ENCODE data around the gene ZSWIM6. TPM values are rescaled to one million over a fixed set of nuclear protein-coding genes. Genes with fewer than 3 reads are reported as not detected.

The ZSWIM6 gene
- total and polyA plus RNA-seq, 2 of the 4 experiments (the other 2 are of a cell fraction), result 10.8 to 14.1 TPM

DNA sequence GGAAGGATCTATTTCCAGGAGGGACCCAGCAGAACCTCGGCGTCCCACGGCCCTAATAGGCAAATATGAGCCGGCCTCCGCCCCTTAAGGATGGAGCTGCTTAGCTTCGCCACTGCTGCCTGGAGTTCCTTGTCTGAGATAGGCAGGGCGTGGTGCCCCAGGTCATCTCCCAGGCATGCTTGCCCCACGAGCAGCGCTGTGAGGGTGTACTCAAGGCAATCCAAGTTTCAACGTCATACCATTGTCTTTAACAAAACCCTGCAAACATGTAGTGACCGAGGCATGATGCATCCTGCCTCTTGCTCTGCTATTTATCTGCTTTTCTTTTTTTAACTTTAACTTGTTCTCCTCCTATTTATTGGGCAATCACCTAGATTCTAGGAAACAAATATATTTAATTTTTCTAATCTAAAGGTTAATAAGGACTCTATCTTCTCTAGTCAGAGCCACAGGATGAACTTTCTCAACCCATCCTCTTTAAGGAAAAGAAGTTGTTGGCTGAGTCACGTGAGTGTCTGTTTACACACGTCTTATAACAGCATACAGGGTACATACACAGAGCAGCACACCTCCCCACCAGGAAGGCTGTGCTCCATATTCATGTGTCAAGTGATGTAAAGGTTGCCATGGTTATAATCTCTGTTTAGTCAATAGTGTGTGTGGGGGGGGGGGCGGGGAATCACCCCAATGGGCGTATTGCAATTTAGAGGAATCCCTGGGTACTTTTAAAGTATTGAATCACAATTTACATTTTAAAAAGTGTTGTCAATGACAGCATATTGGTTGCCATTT is 27.3 kb upstream of the ZSWIM6 start:
- in situ Hi-C loops (cut with MboI; ENCODE audit: low sequenced_read_pairs) (loop anchor here (25.0 kb wide), 1 partner anchor 617 kb away; no protein-coding TSS in a partner anchor), dilution Hi-C loops (cut with HindIII; ENCODE audit: low sequenced_read_pairs, unreplicated experiment) (no loop called here), intact Hi-C loops (cut with micrococcal nuclease) (loop anchor here (5.0 kb wide), 1 partner anchor 122 kb away; no protein-coding TSS in a partner anchor)
- Histone ChIP-seq H3K36me3 (ENCODE audit: control insufficient read depth, insufficient read depth, low read length) (no peaks in the 10 kb centered on the region), H3K4me3 (ENCODE audit: insufficient read depth, low read depth, low read length) (no peak overlapping the region), H2AFZ (replicated peaks; ENCODE audit: low read length, poor library complexity) (peak overlapping the region; percentile 84), H4K91ac (ENCODE audit: insufficient read depth, low read depth, low read length) (peak overlapping the region; percentile 76), H2BK5ac (ENCODE audit: low read depth, low read length, poor library complexity, severe bottlenecking) (peak overlapping the region; percentile 96), H3K4me2 (ENCODE audit: low read depth, low read length) (peak overlapping the region; percentile 29), H3K18ac (ENCODE audit: low read depth, low read length) (peak overlapping the region; percentile 89), H2BK20ac (ENCODE audit: low read depth, low read length) (peak overlapping the region; percentile 83), H3K56ac (ENCODE audit: extremely low read depth, insufficient read depth, low read length) (0 out of 2 replicates have a peak overlapping the region, but pooled peaks have one; percentile 22), H2AK5ac (ENCODE audit: low read depth, low read length) (peak overlapping the region; percentile 75), H4K8ac (ENCODE audit: low read depth in 2 of 2, low read length in 2 of 2) (peak overlapping the region; percentile 5 to 62), H3K14ac (replicated peaks; ENCODE audit: low read depth, low read length) (peak overlapping the region; percentile 83), H2BK120ac (ENCODE audit: low read depth, low read length) (peak overlapping the region; percentile 87), H3K79me1 (ENCODE audit: low read depth in 1 of 2, low read length in 2 of 2) (peaks cover 0 to 27% of the 10 kb centered on the region in 2 experiments; a peak in 2 of 4 replicates), H4K5ac (ENCODE audit: low read depth, low read length) (peak overlapping the region; percentile 78), H3K9me3 (ENCODE audit: control insufficient read depth, insufficient read depth, low read length) (no peaks in the 10 kb centered on the region), H2AK9ac (replicated peaks; ENCODE audit: low read depth, low read length, poor library complexity) (peak overlapping the region; percentile 29), H3K27me3 (ENCODE audit: control insufficient read depth, insufficient read depth, low read length) (no peaks in the 10 kb centered on the region), H3K9ac (ENCODE audit: low read depth, low read length) (no peak overlapping the region), H2BK15ac (ENCODE audit: low read depth, low read length) (peak overlapping the region; percentile 29; the same call in 2 of the 3 replicates), H3K4ac (ENCODE audit: low read depth, low read length) (peak overlapping the region; percentile 90), H3K4me1 (ENCODE audit: control insufficient read depth, insufficient read depth, low read length) (peaks cover 32% of the 10 kb centered on the region), H3K23ac (ENCODE audit: low read depth, low read length) (peak overlapping the region; percentile 76; the same call in 1 of the 2 replicates), H4K20me1 (ENCODE audit: insufficient read depth, low read length) (peaks cover 3% of the 10 kb centered on the region; the same call in 1 of the 2 replicates), H3K27ac (ENCODE audit: insufficient read depth, low read length) (peak overlapping the region; percentile 49), H3K9me1 (ENCODE audit: insufficient read depth, low read length) (peaks cover 19% of the 10 kb centered on the region)
- CTCF ChIA-PET, result no interaction called here
- BruUV-seq (replicated peaks), result no TSS peak
- POLR2A ChIA-PET (ENCODE audit: unreplicated experiment), result interaction anchor here (0.7 kb wide), 1 partner anchor 91 kb away, joined by 3 read pairs; no protein-coding TSS in a partner anchor
- ATAC-seq (ENCODE audit: low read depth), result peak; percentile 3
- DNase-seq, result peak; percentile 94
- 50% methylated on average over 10 of the region's 15 CpGs; no CpG with 5 or more reads in 1 of the 2 experiments for whole genome bisulfite sequencing, 2 experiments (ENCODE audit: extremely low coverage in 2 of 2, insufficient read length in 1 of 2)
- TF ChIP-seq POLR2A (IDR thresholded peaks at IDR 0.05; ENCODE audit: low read depth, low read length) (no peak; the same call in 1 of the 2 replicates), MAFK (IDR thresholded peaks at IDR 0.05; ENCODE audit: low read depth, low read length) (no peak), NFE2L2 (IDR thresholded peaks at IDR 0.05; ENCODE audit: low read depth, low read length) (peak; percentile 32; the same call in 1 of the 2 replicates), FOS (IDR thresholded peaks at IDR 0.05; ENCODE audit: low read depth, low read length) (peak; percentile 38; the same call in 1 of the 2 replicates), CHD1 (IDR thresholded peaks at IDR 0.05; ENCODE audit: low read depth, low read length) (peak; percentile 61; the same call in 1 of the 2 replicates), BHLHE40 (IDR thresholded peaks at IDR 0.05; ENCODE audit: low read depth, low read length) (peak; percentile 94), SMC3 (IDR thresholded peaks at IDR 0.05; ENCODE audit: low read depth, low read length) (0 out of 2 replicates have a peak, but pooled peaks have one; percentile 11), RCOR1 (IDR thresholded peaks at IDR 0.05; ENCODE audit: insufficient replicate concordance, low read length) (peak; percentile 22), CEBPB (IDR thresholded peaks at IDR 0.05; ENCODE audit: low read depth, low read length) (peak; percentile 79), MXI1 (IDR thresholded peaks at IDR 0.05; ENCODE audit: borderline replicate concordance, low read depth, low read length) (no peak), RAD21 (IDR thresholded peaks at IDR 0.05; ENCODE audit: low read length) (no peak; the same call in 1 of the 2 replicates)
- TF ChIP-seq, protein P1, sequence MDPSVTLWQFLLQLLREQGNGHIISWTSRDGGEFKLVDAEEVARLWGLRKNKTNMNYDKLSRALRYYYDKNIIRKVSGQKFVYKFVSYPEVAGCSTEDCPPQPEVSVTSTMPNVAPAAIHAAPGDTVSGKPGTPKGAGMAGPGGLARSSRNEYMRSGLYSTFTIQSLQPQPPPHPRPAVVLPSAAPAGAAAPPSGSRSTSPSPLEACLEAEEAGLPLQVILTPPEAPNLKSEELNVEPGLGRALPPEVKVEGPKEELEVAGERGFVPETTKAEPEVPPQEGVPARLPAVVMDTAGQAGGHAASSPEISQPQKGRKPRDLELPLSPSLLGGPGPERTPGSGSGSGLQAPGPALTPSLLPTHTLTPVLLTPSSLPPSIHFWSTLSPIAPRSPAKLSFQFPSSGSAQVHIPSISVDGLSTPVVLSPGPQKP (IDR thresholded peaks at IDR 0.05; ENCODE audit: borderline replicate concordance, low read depth, low read length), result no peak
- TF ChIP-seq, protein P2, sequence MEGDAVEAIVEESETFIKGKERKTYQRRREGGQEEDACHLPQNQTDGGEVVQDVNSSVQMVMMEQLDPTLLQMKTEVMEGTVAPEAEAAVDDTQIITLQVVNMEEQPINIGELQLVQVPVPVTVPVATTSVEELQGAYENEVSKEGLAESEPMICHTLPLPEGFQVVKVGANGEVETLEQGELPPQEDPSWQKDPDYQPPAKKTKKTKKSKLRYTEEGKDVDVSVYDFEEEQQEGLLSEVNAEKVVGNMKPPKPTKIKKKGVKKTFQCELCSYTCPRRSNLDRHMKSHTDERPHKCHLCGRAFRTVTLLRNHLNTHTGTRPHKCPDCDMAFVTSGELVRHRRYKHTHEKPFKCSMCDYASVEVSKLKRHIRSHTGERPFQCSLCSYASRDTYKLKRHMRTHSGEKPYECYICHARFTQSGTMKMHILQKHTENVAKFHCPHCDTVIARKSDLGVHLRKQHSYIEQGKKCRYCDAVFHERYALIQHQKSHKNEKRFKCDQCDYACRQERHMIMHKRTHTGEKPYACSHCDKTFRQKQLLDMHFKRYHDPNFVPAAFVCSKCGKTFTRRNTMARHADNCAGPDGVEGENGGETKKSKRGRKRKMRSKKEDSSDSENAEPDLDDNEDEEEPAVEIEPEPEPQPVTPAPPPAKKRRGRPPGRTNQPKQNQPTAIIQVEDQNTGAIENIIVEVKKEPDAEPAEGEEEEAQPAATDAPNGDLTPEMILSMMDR (conservative IDR thresholded peaks at IDR 0.05; ENCODE audit: low read depth, low read length), result no peak
